Skeletal muscle tissue (tissue), 4 donors: ENCODE results near the gene STX8. TPM values are rescaled to one million over a fixed set of nuclear protein-coding genes. Genes with fewer than 3 reads are reported as not detected.
"Not testable (repeated sequence)": the region's sequence is repeated elsewhere in the genome, so short reads cannot be mapped to it uniquely, and the experiment has no call there.

ENCODE experiments used
- H3K27ac ChIP-seq: one replicate; pipeline ENCODE4 v1.7.0; 2013; ENCODE audit warnings: mild to moderate bottlenecking, low read depth, low read length, inconsistent platforms
- H3K27me3 ChIP-seq, 3 donors: one replicate each; pipeline ENCODE4 v1.7.0; 2013; ENCODE audit warnings: low read length in 3 of 3; ENCODE audit not compliant: control insufficient read depth in 3 of 3, insufficient read depth in 3 of 3
- H3K36me3 ChIP-seq, 3 donors: one replicate each; pipeline ENCODE4 v1.7.0; 2013; ENCODE audit warnings: low read length in 3 of 3; ENCODE audit not compliant: control insufficient read depth in 3 of 3, insufficient read depth in 3 of 3
- H3K4me1 ChIP-seq, 3 donors: one replicate each; pipeline ENCODE4 v1.7.0; 2013; ENCODE audit warnings: low read length in 3 of 3, mild to moderate bottlenecking in 3 of 3; ENCODE audit not compliant: control insufficient read depth in 3 of 3, insufficient read depth in 3 of 3
- H3K4me3 ChIP-seq, 3 donors: one replicate each; pipeline ENCODE4 v1.7.0; 2013; ENCODE audit warnings: low read length in 3 of 3
- H3K9ac ChIP-seq, 3 donors: one replicate each; pipeline ENCODE4 v1.7.0; 2013; ENCODE audit warnings: low read length in 3 of 3, mild to moderate bottlenecking in 3 of 3, moderate library complexity in 2 of 3, low read depth in 1 of 3
- H3K9me3 ChIP-seq, 3 donors: one replicate each; pipeline ENCODE4 v1.7.0; 2013; ENCODE audit warnings: low read length in 3 of 3; ENCODE audit not compliant: control insufficient read depth in 3 of 3
- total RNA-seq: library from RNA; depleted of rRNA; stranded (reverse); fragments of >200 nt; gene quantifications from one replicate; pipeline ENCODE4 v1.2.3, GENCODE V29; 2014
- donor health status: Osteomylitis.

Gene STX8
- total RNA-seq, 1 donor from 2014 or later = 68.4 TPM

- H3K9me3 ChIP-seq = peaks cover 0 to 3% (median 0%) of the 10 kb centered on the region in 3 donors
- no peak overlapping the region for H3K4me3 ChIP-seq
- H3K4me1 ChIP-seq = no peaks in the 10 kb centered on the region
- H3K9ac ChIP-seq = no peak overlapping the region
- no peaks in the 10 kb centered on the region for H3K27me3 ChIP-seq
- no peak overlapping the region for H3K27ac ChIP-seq
- H3K36me3 ChIP-seq = no peaks in the 10 kb centered on the region
Observed at GRCh38 chr17:9457005-9457404, 118.6 kb downstream of the STX8 start.

- Histone ChIP-seq H3K9me3 (peaks cover 0 to 3% (median 0%) of the 10 kb centered on the region in 3 donors), H3K4me3 (no peak overlapping the region), H3K4me1 (no peaks in the 10 kb centered on the region), H3K27ac (no peak overlapping the region), H3K36me3 (no peaks in the 10 kb centered on the region), H3K27me3 (no peaks in the 10 kb centered on the region), H3K9ac (no peak overlapping the region)
Observed at GRCh38 chr17:9456330-9456729, 119.3 kb downstream of the STX8 start.

DNA sequence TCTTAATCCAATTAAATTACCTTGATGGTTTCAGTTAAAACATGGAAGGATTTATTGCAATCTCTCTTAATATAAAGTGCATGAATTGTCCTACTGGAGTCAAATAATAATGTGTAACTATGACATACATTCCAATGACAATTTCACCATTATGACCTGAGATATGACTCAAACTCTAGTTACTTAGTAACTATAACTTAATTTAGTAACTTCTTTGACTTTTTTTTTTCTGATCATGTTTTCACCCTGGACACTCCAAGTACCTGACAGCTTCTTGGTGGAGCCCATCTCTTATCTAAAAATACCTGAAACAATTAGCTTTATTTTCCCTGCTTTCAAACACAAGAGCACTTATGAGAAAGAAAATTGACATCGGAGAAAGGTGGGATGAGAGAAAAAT, 123.7 kb downstream of the STX8 start:
- no peak overlapping the region for H3K9ac ChIP-seq
- no peak overlapping the region for H3K4me3 ChIP-seq
- no peaks in the 10 kb centered on the region for H3K4me1 ChIP-seq
- no peaks in the 10 kb centered on the region for H3K27me3 ChIP-seq
- H3K36me3 ChIP-seq = no peaks in the 10 kb centered on the region
- no peak overlapping the region for H3K27ac ChIP-seq
- H3K9me3 ChIP-seq = peaks cover 0 to under 1% (median 0%) of the 10 kb centered on the region in 3 donors

DNA sequence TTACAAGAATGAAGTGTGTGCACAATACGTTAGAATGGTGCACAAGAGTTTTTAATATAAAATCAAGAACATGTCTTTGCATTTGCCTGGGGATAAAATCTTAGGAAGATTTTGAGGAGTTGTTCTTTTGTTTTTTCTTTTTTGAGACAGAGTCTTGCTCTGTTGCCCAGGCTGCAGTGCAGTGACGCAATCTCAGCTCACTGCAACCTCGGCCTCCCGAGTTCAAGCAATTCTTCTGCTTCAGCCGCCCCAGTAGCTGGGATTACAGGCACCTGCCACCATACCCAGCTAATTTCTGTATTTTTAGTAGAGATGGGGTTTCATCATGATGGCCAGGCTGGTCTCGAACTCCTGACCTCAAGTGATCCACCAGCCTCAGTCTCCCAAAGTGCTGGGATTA, 128.3 kb downstream of the STX8 start:
- H3K27ac ChIP-seq = not testable (repeated sequence)

GRCh38 chr17:9446528-9446927, 129.1 kb downstream of the STX8 start:
- peaks cover 0 to 6% (median 6%) of the 10 kb centered on the region in 3 donors for H3K4me1 ChIP-seq
- H3K9ac ChIP-seq = no peak overlapping the region
- H3K27ac ChIP-seq = no peak overlapping the region
- no peaks in the 10 kb centered on the region for H3K27me3 ChIP-seq
- no peaks in the 10 kb centered on the region for H3K36me3 ChIP-seq
- no peaks in the 10 kb centered on the region for H3K9me3 ChIP-seq
- H3K4me3 ChIP-seq = no peak overlapping the region

More for the DNA sequence above, 128.3 kb downstream of the STX8 start:
- H3K4me3 ChIP-seq, H3K9me3 ChIP-seq, H3K27me3 ChIP-seq, H3K36me3 ChIP-seq, H3K4me1 ChIP-seq, H3K9ac ChIP-seq: not testable (repeated sequence)

DNA sequence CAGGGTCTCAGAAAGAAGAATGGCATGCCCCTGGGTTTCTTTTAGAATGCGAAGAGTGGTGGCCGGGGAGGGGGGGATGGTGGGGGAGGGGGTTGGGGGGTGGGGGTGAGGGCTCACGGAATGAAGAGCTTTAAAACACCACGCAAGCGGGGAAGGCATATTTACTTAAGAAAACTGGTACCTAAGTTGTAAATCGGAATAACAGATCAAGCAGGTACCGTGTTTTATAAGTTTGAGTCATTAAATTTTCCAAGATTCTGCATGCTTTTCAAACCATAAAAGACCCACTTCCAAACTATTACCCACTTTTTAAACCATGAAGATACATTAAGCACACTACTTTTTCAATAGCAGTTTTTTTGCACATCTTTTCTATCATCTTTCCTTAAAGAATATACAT, 130.2 kb downstream of the STX8 start:
- Histone ChIP-seq H3K27me3 (no peaks in the 10 kb centered on the region), H3K9ac (no peak overlapping the region), H3K27ac (no peak overlapping the region), H3K9me3 (no peaks in the 10 kb centered on the region), H3K36me3 (no peaks in the 10 kb centered on the region), H3K4me3 (no peak overlapping the region), H3K4me1 (peaks cover 0 to 6% (median 6%) of the 10 kb centered on the region in 3 donors)

- Histone ChIP-seq H3K4me3 (no peak overlapping the region), H3K36me3 (no peaks in the 10 kb centered on the region), H3K27me3 (no peaks in the 10 kb centered on the region), H3K4me1 (peaks cover 0 to 6% (median 6%) of the 10 kb centered on the region in 3 donors), H3K9ac (no peak overlapping the region), H3K9me3 (no peaks in the 10 kb centered on the region), H3K27ac (no peak overlapping the region)
Observed at GRCh38 chr17:9444687-9445086, 130.9 kb downstream of the STX8 start.

DNA sequence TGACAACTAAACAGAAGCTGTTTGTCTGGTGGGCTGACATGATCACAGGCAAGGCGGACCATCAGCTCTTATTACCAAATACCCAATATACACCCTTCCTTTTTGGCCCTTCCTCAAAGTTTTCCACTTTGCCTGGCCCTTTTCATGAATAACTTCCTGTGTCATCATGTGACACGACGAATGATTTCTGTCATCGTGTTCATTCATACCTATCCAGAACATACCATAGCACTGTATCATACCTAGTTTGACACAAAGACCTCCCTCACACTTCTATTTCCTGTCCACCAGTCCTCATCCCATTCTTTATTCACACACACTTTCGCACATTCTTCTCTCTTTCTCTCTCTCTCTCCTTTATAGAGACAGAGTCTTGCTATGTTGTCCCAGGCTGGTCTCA, 131.8 kb downstream of the STX8 start:
- H3K27me3 ChIP-seq = no peaks in the 10 kb centered on the region
- H3K27ac ChIP-seq = no peak overlapping the region
- no peaks in the 10 kb centered on the region for H3K36me3 ChIP-seq
- H3K4me3 ChIP-seq = no peak overlapping the region
- H3K9ac ChIP-seq = no peak overlapping the region
- no peaks in the 10 kb centered on the region for H3K9me3 ChIP-seq
- H3K4me1 ChIP-seq = peaks cover 0 to 6% (median 6%) of the 10 kb centered on the region in 3 donors

- H3K9ac ChIP-seq = no peak overlapping the region
- H3K27ac ChIP-seq = no peak overlapping the region
- H3K9me3 ChIP-seq = no peaks in the 10 kb centered on the region
- H3K4me1 ChIP-seq = peaks cover 0 to 11% (median 6%) of the 10 kb centered on the region in 3 donors
- no peak overlapping the region for H3K4me3 ChIP-seq
- no peaks in the 10 kb centered on the region for H3K36me3 ChIP-seq
- H3K27me3 ChIP-seq = no peaks in the 10 kb centered on the region
Observed at GRCh38 chr17:9439851-9440250, 135.8 kb downstream of the STX8 start.

- H3K27me3 ChIP-seq = no peaks in the 10 kb centered on the region
- H3K36me3 ChIP-seq = no peaks in the 10 kb centered on the region
- H3K27ac ChIP-seq = no peak overlapping the region
- peaks cover 10 to 17% (median 13%) of the 10 kb centered on the region in 3 donors for H3K4me1 ChIP-seq
- no peaks in the 10 kb centered on the region for H3K9me3 ChIP-seq
- H3K4me3 ChIP-seq = no peak overlapping the region
- no peak overlapping the region for H3K9ac ChIP-seq
Observed at GRCh38 chr17:9436630-9437029, 139.0 kb downstream of the STX8 start.

GRCh38 chr17:9435165-9435564, 140.5 kb downstream of the STX8 start:
- no peaks in the 10 kb centered on the region for H3K27me3 ChIP-seq
- H3K9me3 ChIP-seq = no peaks in the 10 kb centered on the region
- peaks cover 13 to 17% (median 14%) of the 10 kb centered on the region in 3 donors for H3K4me1 ChIP-seq
- no peak overlapping the region for H3K27ac ChIP-seq
- no peaks in the 10 kb centered on the region for H3K36me3 ChIP-seq
- H3K4me3 ChIP-seq = no peak overlapping the region
- H3K9ac ChIP-seq = no peak overlapping the region
